Adipose tissue (tissue), 3 donors: ENCODE results near the gene GPR63. TPM values are rescaled to one million over a fixed set of nuclear protein-coding genes. Genes with fewer than 3 reads are reported as not detected.
"Not testable (repeated sequence)": the region's sequence is repeated elsewhere in the genome, so short reads cannot be mapped to it uniquely, and the experiment has no call there.

ENCODE experiments used
- H3K27ac ChIP-seq: one replicate; pipeline ENCODE4 v1.5.1; 2013; ENCODE audit warnings: low read depth, low read length
- WGBS, 3 donors: extraction: QIAGEN DNeasy Blood & Tissue Kit; methylation state at CpG; one replicate each; pipeline ENCODE4 v1.1.7; 2013; 5-methylcytosine and 5-hydroxymethylcytosine counted together
- polyA plus RNA-seq, 3 donors: library from polyadenylated mRNA; stranded (reverse); fragments of 200-250 nt; gene quantifications; one replicate each; pipeline ENCODE4 v1.2.3, GENCODE V29; 2013
- donor health status: healthy with polysubstance abuse.
- donor health status: Bipolar disorder and iron deficiency.
- donor health status: healthy.

The GPR63 gene, protein sequence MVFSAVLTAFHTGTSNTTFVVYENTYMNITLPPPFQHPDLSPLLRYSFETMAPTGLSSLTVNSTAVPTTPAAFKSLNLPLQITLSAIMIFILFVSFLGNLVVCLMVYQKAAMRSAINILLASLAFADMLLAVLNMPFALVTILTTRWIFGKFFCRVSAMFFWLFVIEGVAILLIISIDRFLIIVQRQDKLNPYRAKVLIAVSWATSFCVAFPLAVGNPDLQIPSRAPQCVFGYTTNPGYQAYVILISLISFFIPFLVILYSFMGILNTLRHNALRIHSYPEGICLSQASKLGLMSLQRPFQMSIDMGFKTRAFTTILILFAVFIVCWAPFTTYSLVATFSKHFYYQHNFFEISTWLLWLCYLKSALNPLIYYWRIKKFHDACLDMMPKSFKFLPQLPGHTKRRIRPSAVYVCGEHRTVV
- polyA plus RNA-seq = under 1 TPM; 0.06 to 0.35 (median 0.34) TPM

DNA sequence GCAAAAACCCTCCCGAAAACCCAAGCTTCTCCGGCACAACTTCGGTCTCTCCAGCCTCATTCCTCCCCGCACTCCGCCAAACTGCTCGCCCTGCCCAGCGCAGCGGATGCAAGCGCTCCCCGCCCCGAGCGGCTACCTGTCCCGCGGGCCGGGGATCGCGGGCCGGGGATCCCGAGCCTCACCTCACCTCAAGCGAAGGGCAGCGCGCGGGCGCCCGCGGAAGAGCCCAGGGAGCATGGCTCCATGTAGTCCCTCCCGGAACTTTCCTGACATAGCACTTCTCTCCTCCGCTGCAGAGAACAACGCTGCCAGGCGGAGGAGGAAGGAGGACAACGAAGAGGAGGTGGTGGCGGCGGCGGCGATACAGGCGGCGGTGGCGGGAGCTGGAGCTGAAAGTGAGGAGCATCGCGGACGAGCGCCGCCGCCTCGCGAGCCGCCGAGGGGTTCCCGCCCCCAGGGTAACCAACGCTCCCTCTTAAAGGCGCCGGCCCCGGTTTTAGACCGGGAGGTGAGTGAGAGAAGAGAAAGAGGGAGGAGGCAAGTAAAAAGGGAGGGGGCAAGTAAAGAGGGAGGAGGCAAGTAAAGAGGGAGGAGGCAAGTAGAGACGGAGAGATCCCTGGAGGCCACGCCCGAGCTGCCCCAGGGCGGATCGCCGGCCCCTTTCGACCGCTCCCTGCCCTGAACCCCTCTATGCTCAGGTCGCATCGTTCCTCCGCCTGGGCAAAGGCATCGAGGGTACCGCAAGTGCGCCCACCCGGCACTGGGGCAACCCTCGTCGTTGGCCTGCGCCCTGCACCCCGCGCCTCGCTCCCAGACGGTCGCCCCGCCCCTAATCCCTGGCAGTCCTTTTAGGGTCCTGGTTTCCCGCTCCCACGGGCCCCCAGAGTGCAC, at the start of gene GPR63:
GPR63 (minus strand) TSS at position 397 of the 891 bp plus-strand sequence. CDS start 37,746 bp downstream, outside the sequence.
- H3K27ac ChIP-seq = no peak within 1 kb of the TSS
- WGBS, 3 donors = 1% methylated on average over 75 to 80 of the region's 80 CpGs

DNA sequence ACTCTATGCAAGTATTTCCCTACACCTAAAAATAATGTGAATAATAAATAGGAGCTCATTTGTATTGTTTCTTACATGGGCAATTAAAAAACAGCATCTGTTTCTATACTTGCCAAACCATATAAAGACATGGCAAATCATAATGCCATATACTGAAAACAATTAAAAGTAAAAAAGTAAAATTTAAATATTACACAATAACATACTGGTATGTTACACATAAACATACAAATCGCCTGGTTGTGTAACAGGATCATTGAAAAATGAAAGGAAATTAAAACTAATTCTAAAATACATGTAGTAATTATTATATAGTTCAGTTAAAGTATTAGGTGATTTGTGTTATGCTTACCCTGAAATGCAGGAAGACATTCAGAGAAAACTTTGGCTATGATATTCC, 49.2 kb upstream of the GPR63 start:
- WGBS, 3 donors = 66 to 84% (median 67%) methylated on average over 1 of the region's 1 CpG
- H3K27ac ChIP-seq = no peak overlapping the region

DNA sequence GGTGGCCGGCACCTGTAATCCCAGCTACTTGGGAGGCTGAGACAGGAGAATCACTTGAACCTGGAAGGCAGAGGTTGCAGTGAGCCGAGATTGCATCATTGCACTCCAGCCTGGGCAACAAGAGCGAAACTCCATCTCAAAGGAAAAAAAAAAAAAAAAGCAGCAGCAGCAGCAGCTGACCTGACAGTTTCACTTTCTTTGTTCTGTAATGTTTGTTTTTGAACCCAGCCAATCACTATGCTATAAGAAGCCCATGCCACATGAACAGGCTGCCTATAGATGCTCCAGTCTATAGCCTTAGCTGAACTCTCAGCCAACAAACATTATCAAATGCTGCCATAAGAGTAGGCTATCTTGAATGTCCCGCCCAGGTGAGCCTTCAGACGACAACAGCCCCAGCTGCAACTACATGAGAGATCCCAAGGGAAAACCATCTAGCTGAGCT, 47.9 kb upstream of the GPR63 start:
- not testable (repeated sequence) for H3K27ac ChIP-seq
- 52 to 84% (median 80%) methylated on average over 5 of the region's 5 CpGs for WGBS, 3 donors

DNA sequence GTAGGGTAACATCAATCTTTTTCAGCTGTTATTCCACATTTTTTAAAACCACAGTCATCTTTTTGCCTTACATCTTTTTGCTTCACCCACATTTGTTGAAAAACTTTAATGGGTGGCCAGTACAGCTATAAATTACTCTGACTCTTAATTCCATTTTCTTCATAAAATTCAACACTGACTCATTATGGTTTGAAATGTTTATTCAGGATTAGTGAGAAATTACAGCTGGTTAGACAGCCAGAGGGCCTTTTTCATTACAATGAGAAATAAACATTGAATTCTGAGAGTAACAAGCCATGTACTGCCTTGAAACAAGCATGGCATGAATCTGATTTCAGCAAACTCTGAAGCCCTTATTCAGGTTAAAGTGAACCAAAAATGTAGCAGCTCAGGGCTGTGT, 40.9 kb upstream of the GPR63 start:
- no peak overlapping the region for H3K27ac ChIP-seq

DNA sequence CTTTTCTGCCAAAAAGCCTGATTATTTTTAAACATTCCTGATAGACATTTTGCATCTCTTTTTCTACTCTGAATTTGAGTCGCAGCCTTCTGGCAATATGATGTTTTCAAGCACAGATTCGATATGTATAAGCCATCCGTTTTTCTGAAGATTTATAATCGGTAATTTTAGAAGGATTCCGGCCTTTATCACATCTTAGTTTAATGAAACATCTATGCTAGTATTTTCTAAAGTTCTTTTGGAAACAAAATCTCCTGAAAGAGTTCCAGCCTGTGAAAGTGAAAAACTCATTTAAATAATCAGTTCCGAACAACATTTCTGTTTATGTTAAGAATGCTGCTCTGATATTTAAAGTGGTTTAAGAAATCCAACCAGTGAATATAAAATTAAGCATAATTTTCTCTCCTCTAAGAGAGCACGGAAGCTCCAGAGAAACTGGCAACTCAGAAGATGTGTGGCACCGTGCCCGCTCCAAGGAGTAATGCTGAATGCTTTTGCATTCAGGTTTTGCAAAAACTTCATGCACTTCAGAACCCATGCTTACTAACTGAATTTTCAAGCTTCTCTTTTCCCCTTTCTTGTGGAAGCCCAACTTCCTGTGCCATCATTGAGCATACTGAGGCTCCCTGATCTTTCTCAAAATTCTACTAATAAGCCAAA, 39.7 kb upstream of the GPR63 start:
- 82 to 87% (median 84%) methylated on average over 9 of the region's 9 CpGs for WGBS, 3 donors
- no peak overlapping the region for H3K27ac ChIP-seq

DNA sequence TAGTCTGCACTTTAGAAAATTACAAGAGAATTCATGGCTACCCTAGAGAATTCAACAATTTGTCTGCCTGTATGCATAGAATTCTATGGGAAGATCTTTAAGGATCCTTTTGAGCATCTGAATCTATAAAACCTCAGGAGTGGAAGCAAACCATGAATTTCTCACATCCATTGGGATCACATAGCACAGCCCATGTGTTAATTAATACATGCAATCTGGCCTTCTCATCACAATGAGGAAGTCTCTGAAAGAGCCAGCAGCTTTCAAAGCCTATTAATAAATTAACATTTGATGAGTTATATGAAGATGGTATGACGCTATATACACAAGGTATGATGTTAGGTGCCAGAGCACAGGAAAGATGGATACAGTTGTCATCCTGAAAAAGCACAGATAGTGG, 35.7 kb upstream of the GPR63 start:
- H3K27ac ChIP-seq = no peak overlapping the region
- 73 to 78% (median 76%) methylated on average over 1 of the region's 1 CpG for WGBS, 3 donors

DNA sequence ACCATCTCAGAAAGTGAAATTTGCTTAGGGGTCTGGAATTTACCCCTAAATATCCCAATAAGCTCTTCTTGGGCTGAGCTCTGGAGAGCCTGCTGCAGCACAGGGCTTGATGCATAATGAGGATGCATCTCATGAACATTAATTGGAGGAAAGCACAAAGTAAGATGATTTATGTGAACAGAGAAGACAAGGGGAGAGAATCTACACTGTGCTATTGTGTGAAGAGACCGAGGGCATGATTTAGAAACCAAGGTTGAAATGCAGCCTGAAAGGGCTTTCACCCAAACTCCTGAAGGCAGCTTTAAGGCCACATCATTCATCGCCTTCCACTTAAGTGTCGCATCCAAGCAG, 27.8 kb upstream of the GPR63 start:
- H3K27ac ChIP-seq = no peak overlapping the region
- 84 to 91% (median 90%) methylated on average over 3 of the region's 3 CpGs for WGBS, 3 donors

DNA sequence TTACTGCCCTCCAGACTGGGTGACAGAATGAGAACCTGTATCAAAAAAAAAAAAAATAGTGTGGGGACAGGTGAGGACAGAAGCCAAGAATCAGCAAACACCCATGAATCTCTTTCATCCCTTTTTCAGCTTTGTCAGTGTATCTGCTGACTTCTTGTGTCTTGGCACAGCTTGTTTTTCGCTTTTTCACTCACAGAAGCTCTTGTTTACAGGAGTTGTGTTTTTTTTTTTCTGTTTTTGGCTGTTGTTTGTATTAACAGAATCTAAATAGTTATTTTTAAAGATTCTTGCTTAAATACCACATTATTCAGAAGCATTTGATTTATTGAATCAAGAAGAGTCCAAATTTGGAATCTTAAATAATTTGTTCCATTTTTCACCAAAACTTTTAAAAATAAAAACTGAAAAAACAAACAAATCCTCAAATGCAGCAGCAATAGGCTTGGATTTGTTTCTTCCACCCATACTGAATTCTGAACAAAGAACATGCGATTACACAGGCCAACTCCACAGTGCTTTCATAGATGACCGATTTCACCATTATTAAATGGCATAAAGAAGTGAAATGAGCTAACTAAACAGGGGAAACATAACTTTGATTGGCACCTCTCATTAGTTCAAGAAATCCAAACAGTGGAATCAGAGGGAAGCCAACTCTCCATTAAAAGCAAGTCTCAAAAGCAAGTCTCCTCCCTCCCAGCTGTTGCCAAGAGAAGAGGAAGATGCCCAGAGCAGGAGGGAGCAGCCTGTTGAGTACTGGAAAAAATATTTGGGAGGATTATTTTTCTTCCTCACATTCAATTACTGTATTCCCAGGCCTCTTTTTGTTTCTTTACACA, 27.2 kb upstream of the GPR63 start:
- no peak overlapping the region for H3K27ac ChIP-seq
- 30 to 90% (median 78%) methylated on average over 3 of the region's 3 CpGs for whole genome bisulfite sequencing, 3 donors

DNA sequence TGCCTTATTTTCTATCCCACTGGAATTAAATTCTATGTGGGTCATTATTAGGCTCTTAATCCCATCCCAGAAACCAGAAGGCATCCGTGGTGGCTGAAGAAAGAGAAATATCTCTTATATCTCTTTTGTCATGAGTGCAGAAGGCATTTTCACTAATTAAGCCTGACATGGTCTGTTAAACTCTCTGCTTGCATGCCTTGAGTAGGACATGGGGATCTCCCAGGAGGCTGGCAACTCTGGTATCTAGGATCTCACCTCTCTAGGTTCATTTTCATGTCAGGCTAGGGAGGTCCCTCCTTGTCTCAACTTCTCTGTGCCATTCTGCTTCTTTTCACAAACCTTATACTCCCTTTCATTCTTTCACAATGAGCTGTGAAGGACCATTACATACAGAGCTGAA, 25.3 kb upstream of the GPR63 start:
- WGBS, 3 donors = 58 to 65% (median 63%) methylated on average over 1 of the region's 1 CpG
- no peak overlapping the region for H3K27ac ChIP-seq

DNA sequence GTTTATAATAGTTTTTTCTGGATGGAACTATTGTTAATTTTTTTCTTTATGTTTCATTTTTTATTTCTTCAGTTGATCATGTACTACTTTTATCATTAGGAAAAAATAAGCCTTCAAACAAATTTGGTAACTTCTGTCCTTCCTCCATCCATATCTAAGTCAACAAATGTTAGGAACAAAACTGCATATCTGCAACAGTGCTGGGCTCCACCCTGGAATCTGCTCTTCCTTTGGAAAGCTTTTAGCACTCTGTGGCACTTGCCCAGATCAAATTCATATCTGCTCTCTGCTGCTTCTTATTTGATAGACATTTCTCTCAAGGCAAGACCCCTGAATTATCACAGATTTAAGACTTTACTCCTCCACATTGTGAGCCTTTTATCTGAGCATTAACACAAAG, 24.3 kb upstream of the GPR63 start:
- H3K27ac ChIP-seq = no peak overlapping the region

DNA sequence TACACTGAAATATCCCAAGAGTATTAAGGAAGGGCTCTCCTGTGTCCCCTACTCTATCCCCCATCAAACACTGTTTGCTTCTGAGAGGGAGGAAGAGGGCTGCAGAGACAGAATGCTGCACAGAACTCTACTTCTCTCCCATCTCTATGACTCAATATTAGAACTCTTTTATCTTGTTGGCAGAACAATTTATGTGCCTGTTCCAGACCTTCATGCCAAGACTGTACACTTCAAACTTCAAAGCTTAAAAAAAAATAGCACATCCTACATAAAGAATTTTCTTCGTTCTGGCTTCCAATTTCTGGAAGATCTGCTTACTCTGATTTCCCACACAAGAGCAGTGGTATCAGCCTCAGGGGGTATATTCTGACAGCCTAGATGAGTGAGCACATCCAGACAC, 19.6 kb upstream of the GPR63 start:
- WGBS, 3 donors = 54 to 71% (median 58%) methylated on average over 1 of the region's 1 CpG
- no peak overlapping the region for H3K27ac ChIP-seq

DNA sequence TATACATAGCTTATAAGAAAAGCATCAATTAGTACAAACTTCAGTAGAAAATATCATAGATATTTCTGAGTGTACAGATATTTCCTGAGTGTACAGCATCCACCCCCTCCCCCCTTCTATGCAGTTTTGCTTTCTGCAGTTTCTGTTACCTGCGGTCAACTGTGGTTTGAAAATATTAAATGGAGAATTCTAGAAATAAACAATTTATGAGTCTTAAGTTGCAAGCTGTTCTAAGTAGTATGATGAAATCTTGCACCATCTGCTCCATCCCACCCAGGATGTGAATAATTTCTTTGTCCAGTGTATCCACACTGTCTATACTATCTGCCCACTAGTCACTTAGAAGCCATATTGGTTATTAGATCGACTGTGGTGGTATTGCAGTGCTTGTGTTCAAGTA, 15.8 kb upstream of the GPR63 start:
- no peak overlapping the region for H3K27ac ChIP-seq
- 79 to 89% (median 80%) methylated on average over 2 of the region's 2 CpGs for WGBS, 3 donors

DNA sequence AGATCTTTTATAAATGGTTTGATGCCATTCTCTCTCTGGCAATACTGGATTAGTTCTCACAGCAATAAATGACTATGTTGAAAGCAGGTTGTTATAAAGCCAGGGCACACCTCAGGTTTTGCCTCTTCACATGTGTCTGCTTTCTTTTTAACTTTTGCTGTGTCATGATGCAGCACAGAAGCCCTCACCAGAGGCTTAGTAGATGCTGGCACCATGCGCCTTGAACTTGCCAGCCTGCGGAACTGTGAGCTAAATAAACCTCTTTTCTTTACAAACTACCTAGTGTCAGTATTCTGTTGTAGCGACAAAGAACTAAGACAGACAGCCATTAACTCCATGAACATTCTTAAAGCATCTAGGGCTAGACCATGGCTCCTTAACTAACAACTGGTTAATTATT, 15.3 kb upstream of the GPR63 start:
- WGBS, 3 donors = 93 to 96% (median 94%) methylated on average over 3 of the region's 3 CpGs
- H3K27ac ChIP-seq = no peak overlapping the region

DNA sequence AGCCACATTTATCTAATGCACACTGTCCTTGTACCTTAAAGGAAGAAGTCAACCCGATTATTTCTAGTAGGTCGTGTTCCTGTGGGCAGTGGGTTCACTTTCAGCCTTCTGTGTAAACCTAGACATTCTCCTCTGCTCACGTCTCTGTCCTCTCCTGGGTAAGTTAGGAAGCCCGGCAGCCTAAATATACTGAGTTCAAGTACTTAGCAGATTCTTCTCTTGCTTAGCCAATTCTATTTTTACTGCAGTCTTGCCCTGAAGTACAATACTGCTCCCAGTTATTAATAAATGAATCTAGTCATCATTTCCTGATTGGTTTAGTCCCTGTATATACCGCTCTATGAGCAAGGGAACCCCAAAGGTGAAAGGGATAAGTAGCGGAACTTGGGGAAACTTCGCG, 14.6 kb upstream of the GPR63 start:
- H3K27ac ChIP-seq = no peak overlapping the region
- 65 to 92% (median 84%) methylated on average over 8 of the region's 8 CpGs for WGBS, 3 donors

DNA sequence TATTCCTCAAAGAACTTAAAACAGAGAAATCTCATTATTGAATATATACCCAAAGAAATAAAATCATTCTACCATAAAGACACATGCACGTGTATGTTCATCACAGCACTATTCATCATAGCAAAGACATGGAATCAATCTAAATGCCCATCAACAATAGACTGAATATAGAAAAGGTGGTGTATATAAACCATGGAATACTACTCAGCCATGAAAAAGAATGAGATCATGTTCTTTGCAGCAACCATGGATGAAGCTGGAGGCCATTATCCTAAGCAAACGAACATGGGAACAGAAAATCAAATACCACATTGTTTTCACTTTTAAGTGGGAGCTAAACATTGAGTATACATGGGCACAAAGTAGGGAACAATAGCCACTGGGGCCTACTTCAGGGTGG, 12.3 kb upstream of the GPR63 start:
- H3K27ac ChIP-seq = no peak overlapping the region
- 68 to 86% (median 77%) methylated on average over 2 of the region's 2 CpGs for WGBS, 3 donors

DNA sequence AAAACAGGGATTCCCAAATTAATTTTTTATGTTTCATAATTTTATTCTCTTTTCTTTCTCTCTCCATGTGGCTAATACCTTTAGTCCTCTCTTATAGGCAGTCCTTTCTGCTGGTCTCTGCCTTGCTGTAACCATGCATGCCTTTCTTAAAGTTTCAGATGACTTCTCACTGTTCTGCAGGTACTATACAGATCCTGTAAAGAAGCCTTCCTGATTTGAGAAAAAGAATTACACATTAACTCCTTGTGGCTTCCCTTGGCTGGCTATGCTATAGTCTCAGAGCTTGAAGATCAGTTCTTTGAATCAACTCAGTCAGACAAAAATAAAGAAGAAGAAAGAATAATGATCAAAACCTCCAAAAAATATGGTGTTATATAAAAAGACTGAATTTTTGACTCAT, 7.3 kb upstream of the GPR63 start:
- no peak overlapping the region for H3K27ac ChIP-seq

DNA sequence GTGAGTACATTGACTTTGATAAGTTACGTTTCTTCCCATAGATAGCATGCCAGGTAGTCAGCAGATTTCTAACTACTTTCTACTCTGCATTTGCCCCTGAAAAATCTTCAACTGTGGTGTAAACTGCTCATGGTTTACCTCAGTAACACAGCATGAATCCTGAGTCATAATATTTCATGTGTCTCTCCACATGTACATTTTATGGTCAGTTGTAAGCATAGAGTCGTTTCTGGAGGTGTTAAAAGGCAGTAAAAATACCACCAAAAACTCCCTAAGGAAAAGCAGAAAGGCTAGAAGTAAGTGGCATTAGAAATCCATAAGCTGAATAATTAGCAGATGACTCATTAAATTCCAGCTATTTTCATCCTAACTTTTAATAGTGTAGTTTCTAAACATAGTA, 4.1 kb upstream of the GPR63 start:
- WGBS, 3 donors = 36 to 61% (median 37%) methylated on average over 2 of the region's 2 CpGs
- no peak overlapping the region for H3K27ac ChIP-seq

DNA sequence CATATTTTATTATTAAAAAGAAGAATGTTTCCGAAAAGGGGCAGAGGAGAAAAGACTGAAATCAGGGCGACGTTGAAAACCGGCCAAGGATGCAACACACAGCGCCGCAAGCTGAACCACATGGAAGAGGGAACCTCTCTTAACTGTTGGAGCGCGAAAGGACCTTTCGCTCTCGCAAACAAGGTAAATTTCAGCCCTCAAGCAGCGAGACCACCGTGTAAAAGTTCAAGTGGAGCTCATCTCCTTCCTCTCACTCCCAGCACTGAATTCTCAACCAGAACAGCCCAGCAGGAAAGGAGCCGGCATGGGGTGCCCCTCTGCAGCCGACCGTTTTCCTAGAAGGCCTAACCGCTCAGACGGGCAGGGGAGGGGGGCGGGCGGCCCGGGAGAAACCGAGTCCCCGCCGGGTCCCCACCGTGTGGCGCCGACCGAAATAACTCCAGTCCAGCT, 621 bp downstream of the GPR63 start:
- H3K27ac ChIP-seq = no peak overlapping the region
- WGBS, 3 donors = 0 to 2% (median 0%) methylated on average over 26 to 27 of the region's 27 CpGs
